Measurements from ENCODE around the gene NAP1L1.

- TF ChIP-seq CTCF (IDR thresholded peaks at IDR 0.05) (no peak), POLR2A (IDR thresholded peaks at IDR 0.05) (no peak)
Measured at GRCh38 chr12:76020731-76021672, 63.5 kb downstream of the NAP1L1 start.

All from thyroid gland (tissue), 4 donors.